IgD-negative memory B cell (primary cell): Measurements from ENCODE around the gene SLC8A1. TPM values are rescaled to one million over a fixed set of nuclear protein-coding genes. Genes with fewer than 3 reads are reported as not detected.

Source experiments
- H3K27ac Mint-ChIP-seq, 3 donors: one replicate each; pipeline ENCODE4 v1.8.0; 2020 to 2022; ENCODE audit warnings: mild to moderate bottlenecking in 3 of 3, mixed read lengths in 3 of 3, moderate library complexity in 1 of 3
- H3K27me3 Mint-ChIP-seq: one replicate; pipeline ENCODE4 v1.8.0; 2021; ENCODE audit warnings: mixed read lengths
- H3K36me3 Mint-ChIP-seq: one replicate; pipeline ENCODE4 v1.8.0; 2020; ENCODE audit warnings: mild to moderate bottlenecking, mixed read lengths
- H3K4me1 Mint-ChIP-seq, 3 donors: one replicate each; pipeline ENCODE4 v1.8.0; 2020 to 2022; ENCODE audit warnings: mixed read lengths in 3 of 3, mild to moderate bottlenecking in 1 of 3
- H3K4me3 Mint-ChIP-seq, 4 donors: one replicate each; pipeline ENCODE4 v1.8.0; 2020 to 2022; ENCODE audit warnings: mild to moderate bottlenecking in 4 of 4, mixed read lengths in 4 of 4, moderate library complexity in 3 of 4
- H3K9me3 Mint-ChIP-seq, 3 donors: one replicate each; pipeline ENCODE4 v1.8.0; 2020 to 2021; ENCODE audit warnings: mixed read lengths in 3 of 3, mild to moderate bottlenecking in 1 of 3
- polyA plus RNA-seq: library from polyadenylated mRNA; unstranded; fragments of 300-500 nt; fragmentation: Illumina TruSeq; gene quantifications from one replicate; pipeline ENCODE4 v1.2.3, GENCODE V29; 2021

The SLC8A1 gene
- polyA plus RNA-seq, 1 donor from 2014 or later = not detected

GRCh38 chr2:40266201-40266600 lies 185.7 kb downstream of the SLC8A1 start:
- Mint-ChIP-seq H3K4me1 (no peaks in the 10 kb centered on the region), H3K9me3 (no peaks in the 10 kb centered on the region), H3K27ac (no peak overlapping the region)

DNA sequence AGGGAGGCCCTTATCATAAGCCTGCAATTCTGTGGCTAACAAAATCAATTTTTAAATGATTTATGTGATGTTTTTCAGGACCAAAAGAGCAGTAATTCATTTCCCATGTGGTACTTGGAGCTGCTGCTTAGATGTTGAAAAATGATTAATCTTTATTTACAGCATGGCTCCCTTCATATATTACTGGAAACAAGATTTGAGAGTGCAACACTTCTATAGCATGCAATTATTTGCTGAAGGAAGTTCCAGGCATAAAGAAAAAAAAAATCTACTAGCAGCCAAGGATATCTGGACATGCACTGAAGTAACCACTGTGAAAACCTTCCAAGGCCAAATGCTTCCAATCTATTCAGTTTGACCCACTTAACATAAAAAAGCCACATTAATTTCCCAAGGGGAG lies 186.3 kb downstream of the SLC8A1 start:
- no peaks in the 10 kb centered on the region for H3K27me3 Mint-ChIP-seq
- no peaks in the 10 kb centered on the region for H3K9me3 Mint-ChIP-seq
- no peaks in the 10 kb centered on the region for H3K36me3 Mint-ChIP-seq
- H3K4me3 Mint-ChIP-seq = no peak overlapping the region
- peak overlapping the region in 1 of 3 donors; percentile 31 for H3K27ac Mint-ChIP-seq
- peaks cover 0 to 2% (median under 1%) of the 10 kb centered on the region in 3 donors for H3K4me1 Mint-ChIP-seq

More at GRCh38 chr2:40266201-40266600, 185.7 kb downstream of the SLC8A1 start:
- Mint-ChIP-seq H3K27me3 (no peaks in the 10 kb centered on the region), H3K4me3 (no peak overlapping the region), H3K36me3 (no peaks in the 10 kb centered on the region)

DNA sequence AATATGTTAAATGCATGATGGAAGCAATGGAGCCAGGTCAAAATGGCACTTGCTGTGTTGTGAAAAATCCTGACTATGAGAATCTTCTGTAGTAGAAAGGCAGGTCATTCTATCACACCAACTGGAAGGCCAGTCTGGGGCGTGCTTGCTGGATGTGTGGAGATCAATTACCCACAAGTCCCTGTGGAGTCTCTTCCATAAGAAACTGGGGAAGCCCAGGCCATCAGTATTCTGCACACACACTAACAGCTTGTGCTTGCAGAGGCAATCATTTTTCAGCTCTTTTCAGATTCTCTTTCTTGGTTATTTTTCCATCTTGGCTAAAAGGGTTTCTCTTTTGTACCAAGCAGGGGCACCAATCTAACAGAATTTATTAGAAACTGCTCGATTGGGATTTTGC lies 190.8 kb downstream of the SLC8A1 start:
- no peak overlapping the region for H3K4me3 Mint-ChIP-seq
- no peaks in the 10 kb centered on the region for H3K27me3 Mint-ChIP-seq
- peaks cover 6 to 8% (median 7%) of the 10 kb centered on the region in 3 donors for H3K4me1 Mint-ChIP-seq
- H3K9me3 Mint-ChIP-seq = no peaks in the 10 kb centered on the region
- H3K27ac Mint-ChIP-seq = no peak overlapping the region
- H3K36me3 Mint-ChIP-seq = no peaks in the 10 kb centered on the region

DNA sequence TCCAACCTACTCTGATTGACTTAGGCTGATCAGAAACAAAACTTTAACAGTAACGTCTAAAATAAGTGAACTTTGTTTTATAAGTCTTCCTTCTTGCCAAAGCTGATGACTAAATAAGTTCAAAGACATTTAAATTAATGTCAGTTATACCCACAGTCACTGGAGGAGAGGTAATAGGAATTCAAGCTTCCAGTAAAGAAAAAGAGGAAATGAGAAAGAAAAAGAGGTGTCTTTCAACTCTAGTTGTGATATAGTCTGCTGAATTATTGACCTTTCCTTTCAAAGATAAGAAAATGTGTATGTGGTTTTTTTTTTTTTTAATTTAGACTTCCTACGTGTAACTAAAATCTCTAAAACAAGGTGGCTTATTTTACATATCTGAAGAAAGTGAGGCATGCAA lies 191.5 kb downstream of the SLC8A1 start:
- Mint-ChIP-seq H3K4me3 (no peak overlapping the region), H3K36me3 (no peaks in the 10 kb centered on the region), H3K27ac (no peak overlapping the region), H3K9me3 (no peaks in the 10 kb centered on the region), H3K4me1 (peaks cover 6 to 8% (median 7%) of the 10 kb centered on the region in 3 donors), H3K27me3 (no peaks in the 10 kb centered on the region)

DNA sequence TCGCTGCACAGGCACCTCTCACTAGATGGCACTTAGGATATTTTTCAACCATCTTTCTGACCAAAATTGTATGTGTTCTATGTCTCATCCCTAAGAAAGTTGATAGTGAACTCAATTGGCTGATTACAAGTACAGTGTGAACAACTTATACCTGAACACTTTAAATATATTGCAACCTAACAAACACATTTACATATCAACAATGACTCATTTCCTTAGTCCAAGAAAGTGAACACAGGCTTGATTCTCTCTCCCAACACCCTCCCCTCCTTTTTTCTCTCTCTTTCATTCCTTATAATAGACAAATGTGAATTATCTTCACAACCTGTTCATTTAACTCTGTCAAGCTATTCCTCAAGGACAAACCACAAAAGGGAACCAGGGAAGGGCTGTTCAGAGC lies 192.0 kb downstream of the SLC8A1 start:
- Mint-ChIP-seq H3K27ac (no peak overlapping the region), H3K27me3 (no peaks in the 10 kb centered on the region), H3K9me3 (no peaks in the 10 kb centered on the region), H3K36me3 (no peaks in the 10 kb centered on the region), H3K4me1 (peaks cover 6 to 8% (median 7%) of the 10 kb centered on the region in 3 donors), H3K4me3 (no peak overlapping the region)

DNA sequence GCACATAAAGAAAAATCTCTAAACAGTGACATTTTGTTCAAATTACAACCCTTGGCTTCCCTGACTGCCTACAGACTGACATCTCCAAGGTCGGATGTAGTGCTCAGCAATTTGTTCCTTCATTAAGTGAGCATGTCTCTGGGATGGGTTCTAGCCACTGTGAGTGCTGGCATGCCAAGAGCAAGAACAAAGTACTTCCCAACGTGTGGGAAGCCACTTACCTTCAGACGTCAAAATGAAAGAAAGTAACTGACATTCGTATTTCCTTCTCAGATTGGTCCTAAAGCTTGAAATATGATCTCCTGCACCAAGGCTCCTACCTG lies 193.8 kb downstream of the SLC8A1 start:
- Mint-ChIP-seq H3K4me3 (no peak overlapping the region), H3K4me1 (peaks cover 6 to 8% (median 7%) of the 10 kb centered on the region in 3 donors), H3K36me3 (no peaks in the 10 kb centered on the region), H3K9me3 (no peaks in the 10 kb centered on the region), H3K27ac (no peak overlapping the region), H3K27me3 (no peaks in the 10 kb centered on the region)

DNA sequence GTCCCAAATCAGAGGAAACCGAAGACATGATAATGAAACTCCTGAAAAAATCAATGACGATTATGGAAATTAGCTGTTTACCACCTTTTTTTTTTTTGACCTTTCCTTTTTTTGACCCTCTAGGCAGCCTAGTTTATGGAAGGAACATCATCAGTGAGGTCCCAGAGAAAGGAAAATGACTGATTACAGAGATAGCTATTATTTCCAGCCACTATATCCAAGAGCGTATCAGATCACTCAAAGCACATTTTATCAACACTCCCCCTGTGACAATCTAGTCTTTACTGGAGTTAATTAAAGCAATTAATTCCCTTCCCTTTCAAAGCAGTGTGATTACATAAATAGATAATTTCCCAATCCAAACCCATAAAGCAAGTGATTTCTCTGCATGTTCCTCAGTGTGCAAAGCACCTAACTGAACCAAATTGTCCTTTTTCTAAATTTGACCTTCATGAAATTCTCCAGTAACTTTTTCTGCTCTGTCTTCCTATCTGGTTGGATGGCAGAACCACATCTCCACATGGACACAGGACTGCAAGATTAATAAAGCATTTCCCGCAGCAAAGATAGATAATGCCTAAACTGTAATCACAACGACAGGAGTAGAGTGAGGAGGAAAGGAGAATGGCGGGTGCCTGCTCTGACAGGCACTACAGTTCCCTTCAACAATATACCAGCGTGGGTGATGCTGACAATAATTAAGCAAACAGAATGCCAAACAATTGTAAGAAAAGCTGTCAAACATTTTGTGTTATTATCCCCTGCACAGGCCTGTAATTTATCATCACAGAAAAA lies 194.4 kb downstream of the SLC8A1 start:
- no peaks in the 10 kb centered on the region for H3K36me3 Mint-ChIP-seq
- peaks cover 6 to 8% (median 7%) of the 10 kb centered on the region in 3 donors for H3K4me1 Mint-ChIP-seq
- no peak overlapping the region for H3K27ac Mint-ChIP-seq
- H3K9me3 Mint-ChIP-seq = no peaks in the 10 kb centered on the region
- H3K4me3 Mint-ChIP-seq = no peak overlapping the region
- no peaks in the 10 kb centered on the region for H3K27me3 Mint-ChIP-seq

DNA sequence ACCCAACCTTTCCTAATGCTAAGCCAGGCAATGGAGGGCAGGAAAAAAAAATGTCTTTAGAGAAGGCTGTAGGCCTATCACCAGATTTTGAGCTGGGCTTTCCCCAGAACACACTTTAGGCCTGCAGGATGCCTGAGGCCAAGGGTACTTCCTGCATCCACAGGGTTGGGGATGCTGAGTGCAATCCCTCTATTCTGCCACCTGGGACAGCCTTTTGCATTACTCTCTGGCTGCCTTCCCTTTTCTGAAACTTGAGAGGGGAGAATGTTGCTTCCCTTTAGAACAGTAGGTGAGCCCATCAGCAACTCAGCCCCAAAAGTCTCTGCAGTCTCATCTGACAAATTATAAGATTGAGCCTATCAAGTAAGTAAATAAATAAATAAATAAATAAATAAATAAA lies 195.2 kb downstream of the SLC8A1 start:
- Mint-ChIP-seq H3K27me3 (no peaks in the 10 kb centered on the region), H3K4me3 (no peak overlapping the region), H3K9me3 (no peaks in the 10 kb centered on the region), H3K27ac (no peak overlapping the region), H3K4me1 (peaks cover 6 to 8% (median 7%) of the 10 kb centered on the region in 3 donors), H3K36me3 (no peaks in the 10 kb centered on the region)

- H3K9me3 Mint-ChIP-seq = no peaks in the 10 kb centered on the region
- no peaks in the 10 kb centered on the region for H3K36me3 Mint-ChIP-seq
- H3K4me1 Mint-ChIP-seq = peaks cover 6 to 8% (median 7%) of the 10 kb centered on the region in 3 donors
- no peaks in the 10 kb centered on the region for H3K27me3 Mint-ChIP-seq
- H3K4me3 Mint-ChIP-seq = no peak overlapping the region
- no peak overlapping the region for H3K27ac Mint-ChIP-seq
Measured at GRCh38 chr2:40256008-40256407, 195.9 kb downstream of the SLC8A1 start.

- H3K4me1 Mint-ChIP-seq = peaks cover 0 to 4% (median 3%) of the 10 kb centered on the region in 3 donors
- no peak overlapping the region for H3K27ac Mint-ChIP-seq
- H3K9me3 Mint-ChIP-seq = no peaks in the 10 kb centered on the region
- no peaks in the 10 kb centered on the region for H3K36me3 Mint-ChIP-seq
- no peaks in the 10 kb centered on the region for H3K27me3 Mint-ChIP-seq
- H3K4me3 Mint-ChIP-seq = no peak overlapping the region
Measured at GRCh38 chr2:40255103-40255502, 196.8 kb downstream of the SLC8A1 start.

DNA sequence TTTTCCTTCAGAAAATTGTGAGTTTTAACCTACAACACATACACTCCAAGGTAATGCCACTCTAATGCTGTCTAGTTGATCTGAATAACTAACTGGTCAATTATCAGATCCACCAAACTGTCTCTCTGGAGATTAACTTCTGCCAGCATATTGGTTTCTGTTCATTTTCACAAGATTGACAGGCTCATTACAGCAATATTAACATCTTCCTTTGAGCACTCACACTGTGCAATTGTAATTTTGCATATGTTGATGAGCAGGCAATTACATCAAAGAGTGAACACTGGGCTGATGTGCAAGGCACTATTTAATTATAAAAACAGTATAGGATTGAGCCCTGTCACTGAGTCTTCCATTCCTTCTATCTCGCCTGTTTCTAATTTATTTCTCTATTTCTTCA lies 197.3 kb downstream of the SLC8A1 start:
- Mint-ChIP-seq H3K27me3 (no peaks in the 10 kb centered on the region), H3K36me3 (no peaks in the 10 kb centered on the region), H3K9me3 (no peaks in the 10 kb centered on the region), H3K4me3 (no peak overlapping the region), H3K4me1 (no peaks in the 10 kb centered on the region), H3K27ac (no peak overlapping the region)

DNA sequence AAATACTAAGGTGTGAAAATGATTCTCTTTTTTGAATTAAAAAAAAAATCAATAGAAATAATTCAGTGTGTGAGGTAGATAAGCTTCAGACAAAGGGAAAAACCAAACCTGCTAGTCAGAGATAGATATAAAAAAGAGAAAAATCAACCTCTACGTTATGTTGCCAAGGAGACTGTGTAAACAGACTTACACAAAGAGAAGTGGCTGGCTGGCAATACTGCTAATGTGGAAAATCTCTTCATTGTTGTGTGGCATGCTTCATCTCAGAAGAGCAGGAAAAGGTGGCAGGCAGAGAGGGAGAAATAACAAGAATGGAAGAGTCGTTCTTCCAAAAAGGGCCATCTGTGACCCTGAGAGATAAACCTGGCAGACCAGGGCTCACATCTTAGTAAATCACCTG lies 200.8 kb downstream of the SLC8A1 start:
- no peaks in the 10 kb centered on the region for H3K36me3 Mint-ChIP-seq
- H3K4me1 Mint-ChIP-seq = no peaks in the 10 kb centered on the region
- H3K4me3 Mint-ChIP-seq = no peak overlapping the region
- H3K27ac Mint-ChIP-seq = no peak overlapping the region
- no peaks in the 10 kb centered on the region for H3K27me3 Mint-ChIP-seq
- no peaks in the 10 kb centered on the region for H3K9me3 Mint-ChIP-seq

DNA sequence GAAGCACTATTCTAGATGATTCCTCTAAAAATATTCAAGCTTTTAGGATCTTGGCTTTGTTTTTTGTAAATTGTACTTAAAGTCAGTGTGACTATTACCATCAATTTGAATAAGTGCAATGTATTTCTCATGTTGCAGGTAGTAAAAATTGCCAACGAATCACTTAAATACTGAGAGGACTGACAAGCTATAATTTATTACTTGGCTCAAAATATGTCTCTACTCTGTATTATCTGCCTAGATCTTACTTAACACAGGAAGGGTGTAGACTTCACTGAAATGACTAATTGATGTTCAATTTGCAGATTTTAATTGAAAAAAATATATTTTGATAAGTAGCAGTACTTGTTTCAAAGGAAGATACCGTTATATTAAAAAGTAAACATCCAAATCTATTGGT lies 202.3 kb downstream of the SLC8A1 start:
- no peaks in the 10 kb centered on the region for H3K4me1 Mint-ChIP-seq
- H3K27me3 Mint-ChIP-seq = no peaks in the 10 kb centered on the region
- no peak overlapping the region for H3K4me3 Mint-ChIP-seq
- H3K36me3 Mint-ChIP-seq = no peaks in the 10 kb centered on the region
- no peaks in the 10 kb centered on the region for H3K9me3 Mint-ChIP-seq
- no peak overlapping the region for H3K27ac Mint-ChIP-seq

- Mint-ChIP-seq H3K27me3 (peaks cover 1% of the 10 kb centered on the region), H3K4me1 (no peaks in the 10 kb centered on the region), H3K27ac (no peak overlapping the region), H3K4me3 (no peak overlapping the region), H3K36me3 (no peaks in the 10 kb centered on the region), H3K9me3 (no peaks in the 10 kb centered on the region)
Measured at GRCh38 chr2:40248294-40248693, 203.6 kb downstream of the SLC8A1 start.

DNA sequence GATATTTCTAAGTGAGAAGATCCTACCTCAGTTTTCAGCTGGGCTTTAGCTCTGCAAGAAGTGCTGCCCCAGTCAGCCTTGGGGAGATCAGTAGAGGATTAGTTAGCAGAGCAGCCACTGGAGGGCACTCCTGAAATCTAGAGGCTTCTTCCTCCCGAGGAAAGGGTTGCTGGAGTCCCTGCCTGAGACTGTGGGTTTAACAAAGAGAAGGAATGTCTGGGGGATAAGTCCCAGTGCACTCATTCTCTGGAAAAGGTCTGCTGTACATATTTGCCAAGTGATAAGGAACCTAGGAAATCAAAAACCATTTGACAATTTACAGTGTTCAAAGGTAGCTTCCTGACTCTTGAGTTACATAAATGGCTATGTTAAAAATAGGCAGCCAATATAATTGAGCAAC lies 207.2 kb downstream of the SLC8A1 start:
- H3K4me1 Mint-ChIP-seq = no peaks in the 10 kb centered on the region
- peaks cover 0 to 4% (median 0%) of the 10 kb centered on the region in 3 donors for H3K9me3 Mint-ChIP-seq
- no peaks in the 10 kb centered on the region for H3K36me3 Mint-ChIP-seq
- H3K27ac Mint-ChIP-seq = no peak overlapping the region
- H3K27me3 Mint-ChIP-seq = peaks cover 5% of the 10 kb centered on the region
- H3K4me3 Mint-ChIP-seq = no peak overlapping the region

GRCh38 chr2:40244251-40244650 lies 207.6 kb downstream of the SLC8A1 start:
- Mint-ChIP-seq H3K4me1 (no peaks in the 10 kb centered on the region), H3K9me3 (peaks cover 0 to 4% (median 0%) of the 10 kb centered on the region in 3 donors), H3K27me3 (peaks cover 5% of the 10 kb centered on the region), H3K4me3 (no peak overlapping the region), H3K27ac (no peak overlapping the region), H3K36me3 (no peaks in the 10 kb centered on the region)
